HG03045 (cell line): ENCODE measurements around the gene SORCS2.

ENCODE experiments used
- ATAC-seq: cut with Tn5 transposase; IDR thresholded peaks from one replicate; pipeline ENCODE4 v1.9.1; 2021; ENCODE audit warnings: mild to moderate bottlenecking, moderate library complexity; ENCODE audit not compliant: unreplicated experiment

SORCS2 gene

GRCh38 chr4:7192252-7193029 is at the start of gene SORCS2:
Gene SORCS2 (plus strand): TSS chr4:7192538.
- no peak for ATAC-seq

- no peak for ATAC-seq
These were observed 47.7 kb upstream of the SORCS2 start for GRCh38 chr4:7144374-7145290.

GRCh38 chr4:7145291-7145934 is 46.9 kb upstream of the SORCS2 start:
- ATAC-seq = no peak

DNA sequence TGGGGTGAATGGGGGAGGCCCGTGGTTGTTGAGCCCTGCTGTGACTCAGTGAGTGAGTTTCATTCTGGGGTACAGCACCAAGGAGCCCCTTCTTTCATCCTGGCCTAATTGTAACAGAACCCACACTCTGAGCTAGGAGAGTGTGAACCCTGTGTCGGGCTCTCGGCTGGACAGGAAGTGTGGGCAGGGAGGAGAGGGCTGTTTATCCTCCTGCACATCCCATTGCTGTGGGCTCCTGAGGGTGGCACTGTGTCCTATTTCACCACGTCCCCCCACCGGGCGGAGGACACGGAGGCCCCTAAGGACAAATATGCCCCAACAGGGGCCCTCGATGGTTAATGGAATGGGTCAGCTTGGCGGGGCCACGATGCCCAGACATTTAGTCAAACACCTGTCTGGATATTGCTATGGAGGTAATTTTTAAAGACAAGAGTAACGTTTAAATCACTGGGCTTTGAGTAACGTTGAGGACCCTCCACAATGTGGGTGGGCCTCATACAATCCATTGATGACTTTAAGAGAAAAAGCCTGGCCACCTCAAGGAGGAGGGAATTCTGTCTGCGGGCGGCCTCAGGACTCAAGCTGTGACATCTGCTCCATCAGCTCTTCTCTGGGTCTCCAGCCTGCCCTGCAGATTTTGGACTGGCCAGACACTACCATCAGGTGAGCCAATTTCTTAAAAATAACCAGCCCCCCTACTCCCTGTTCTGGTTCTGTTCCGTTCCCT is 46.1 kb upstream of the SORCS2 start:
- ATAC-seq = no peak

GRCh38 chr4:7146786-7147115 is 45.6 kb upstream of the SORCS2 start:
- ATAC-seq = no peak

GRCh38 chr4:7147261-7147660 is 45.1 kb upstream of the SORCS2 start:
- no peak for ATAC-seq

GRCh38 chr4:7147661-7148310 is 44.6 kb upstream of the SORCS2 start:
- no peak for ATAC-seq

GRCh38 chr4:7148337-7148736 is 44.0 kb upstream of the SORCS2 start:
- no peak for ATAC-seq

DNA sequence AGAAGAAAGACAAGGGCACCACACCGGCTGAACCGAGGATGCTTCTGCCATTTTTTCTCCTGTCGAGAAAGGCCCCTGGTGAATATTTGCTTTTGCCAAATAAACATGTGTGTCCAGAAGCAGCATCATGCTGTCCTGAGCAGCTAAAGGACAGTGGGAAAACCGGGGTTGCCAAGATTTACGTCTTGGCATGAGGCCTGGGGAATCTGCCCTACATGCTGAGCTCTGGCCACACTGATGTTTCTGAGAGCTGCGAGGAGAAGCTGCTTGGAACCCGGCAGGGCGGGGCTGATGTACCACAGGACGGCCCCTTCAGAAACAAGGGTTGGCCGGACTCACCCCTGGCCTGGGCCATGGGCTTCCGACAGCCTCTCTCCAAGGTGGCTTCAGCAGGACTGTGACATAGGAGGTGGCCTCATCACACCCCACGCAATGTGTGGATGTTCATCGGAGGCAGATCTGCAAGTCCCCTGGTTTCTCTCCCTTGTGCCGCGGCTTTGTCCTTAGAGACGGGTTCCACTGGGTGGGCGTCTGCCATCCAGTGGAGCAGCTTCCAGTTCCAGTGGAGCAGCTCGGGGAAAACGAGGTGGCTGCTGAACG is 42.2 kb upstream of the SORCS2 start:
- ATAC-seq = no peak

- no peak for ATAC-seq
These were observed 40.6 kb upstream of the SORCS2 start for GRCh38 chr4:7151668-7152227.

DNA sequence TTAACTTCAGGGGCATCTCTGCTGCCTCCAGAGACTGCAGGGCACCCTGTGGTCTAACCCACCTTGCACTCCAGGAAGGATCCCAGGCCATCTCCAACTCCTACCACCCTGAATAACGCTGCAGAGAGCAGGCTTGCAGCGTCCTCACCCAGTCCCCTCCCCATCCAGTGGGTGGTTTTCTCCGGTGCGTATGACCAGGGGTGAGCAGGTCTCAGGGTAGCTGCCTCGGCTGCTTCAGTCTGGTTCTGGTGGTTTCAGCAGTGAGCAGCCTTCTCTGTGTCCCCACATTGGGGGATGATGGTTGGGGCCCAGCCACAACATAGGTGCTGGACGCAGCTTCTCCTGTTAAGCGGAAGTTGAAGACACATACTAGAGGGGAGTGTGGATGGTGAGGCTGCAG is 38.6 kb upstream of the SORCS2 start:
- no peak for ATAC-seq

DNA sequence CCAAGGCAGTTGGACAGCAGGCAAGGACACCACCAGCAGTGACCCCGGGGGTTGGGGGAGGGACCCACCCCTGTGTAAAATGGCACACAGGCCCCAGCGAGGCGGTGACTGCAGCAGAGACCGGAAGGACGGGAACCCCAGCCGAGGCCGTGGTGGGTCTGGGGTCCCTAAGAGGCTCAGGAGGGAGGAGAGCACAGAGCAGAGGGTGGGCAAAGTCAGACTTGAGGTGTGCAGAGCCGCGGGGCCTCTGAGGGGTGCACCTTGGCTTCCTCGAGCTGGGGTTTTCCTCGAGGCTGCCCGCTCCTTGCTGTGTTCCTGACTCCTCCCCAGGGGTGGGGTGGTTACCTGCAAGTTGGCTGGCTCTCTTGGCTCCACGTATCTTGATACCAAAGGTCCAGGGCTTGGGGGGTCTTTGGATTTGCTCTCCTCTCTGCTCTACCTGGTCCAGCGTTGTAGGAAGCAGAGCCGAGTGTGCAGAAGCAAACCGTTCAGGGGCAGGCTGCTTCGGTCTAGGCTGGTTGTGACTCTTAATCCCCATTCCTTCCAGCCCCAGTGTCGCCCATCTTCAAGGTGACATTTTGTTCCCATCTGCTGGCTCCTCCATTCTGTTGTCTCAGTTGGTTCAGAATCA is 37.9 kb upstream of the SORCS2 start:
- ATAC-seq = no peak

DNA sequence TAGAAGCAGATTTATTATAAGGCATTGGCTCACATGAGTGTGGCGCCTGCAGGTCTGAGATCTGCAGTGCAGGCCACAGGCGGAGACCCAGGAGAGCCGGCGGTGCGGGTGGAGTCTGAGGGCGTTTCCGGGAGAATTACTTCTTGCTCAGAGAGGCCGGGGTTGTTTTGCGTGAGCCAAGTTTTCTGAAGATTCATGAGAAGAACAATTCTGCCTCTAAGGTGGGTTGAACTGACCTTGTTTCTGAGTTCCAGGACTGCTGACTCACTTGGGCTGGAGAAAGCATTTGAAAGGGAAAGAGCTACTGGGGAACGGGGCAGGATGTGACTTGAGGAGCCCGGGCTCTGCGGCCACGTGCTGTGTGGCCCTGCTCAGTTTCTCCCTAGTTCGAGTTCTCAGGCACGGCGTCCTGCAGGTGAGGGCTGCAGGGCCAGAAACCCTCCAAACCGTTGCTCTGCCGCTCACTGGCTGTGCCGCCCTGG is 36.7 kb upstream of the SORCS2 start:
- no peak for ATAC-seq

- no peak for ATAC-seq
These were observed 36.0 kb upstream of the SORCS2 start for GRCh38 chr4:7156328-7156727.

DNA sequence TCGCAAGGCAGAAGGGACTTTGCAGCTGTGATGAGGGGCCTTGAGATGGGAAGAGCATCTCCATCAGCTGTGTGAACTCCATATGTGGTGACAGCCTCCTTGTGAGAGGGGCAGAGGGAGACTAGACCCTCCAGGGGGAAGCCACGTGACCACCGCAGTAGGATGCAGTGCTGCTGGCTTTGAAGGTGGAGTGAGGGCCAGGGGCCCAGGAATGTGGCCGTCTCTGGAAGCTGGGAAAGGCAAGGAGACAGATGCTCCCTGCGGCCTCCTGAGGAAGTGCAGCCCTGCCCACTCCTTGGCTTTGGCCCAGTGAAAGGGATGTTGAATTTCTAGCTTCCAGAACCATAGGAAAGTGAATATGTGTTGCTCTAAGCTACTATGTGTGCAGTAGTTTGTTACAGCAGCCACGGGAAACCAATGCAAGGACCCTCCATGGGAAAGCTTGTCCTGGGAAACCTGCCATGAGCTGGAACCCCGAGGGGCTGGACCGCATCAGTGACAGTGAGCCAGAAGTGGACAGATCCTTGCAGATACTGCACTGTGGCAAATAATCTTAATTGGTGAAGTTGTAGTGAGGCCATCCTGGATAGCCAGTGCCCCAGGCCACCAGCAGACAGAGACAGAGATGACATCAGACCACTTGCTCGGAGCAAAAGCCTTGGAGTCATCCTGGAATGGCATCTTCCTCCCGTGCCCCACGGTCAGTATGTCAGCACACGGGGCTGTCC is 35.4 kb upstream of the SORCS2 start:
- ATAC-seq = no peak

GRCh38 chr4:7157666-7158065 is 34.7 kb upstream of the SORCS2 start:
- no peak for ATAC-seq

DNA sequence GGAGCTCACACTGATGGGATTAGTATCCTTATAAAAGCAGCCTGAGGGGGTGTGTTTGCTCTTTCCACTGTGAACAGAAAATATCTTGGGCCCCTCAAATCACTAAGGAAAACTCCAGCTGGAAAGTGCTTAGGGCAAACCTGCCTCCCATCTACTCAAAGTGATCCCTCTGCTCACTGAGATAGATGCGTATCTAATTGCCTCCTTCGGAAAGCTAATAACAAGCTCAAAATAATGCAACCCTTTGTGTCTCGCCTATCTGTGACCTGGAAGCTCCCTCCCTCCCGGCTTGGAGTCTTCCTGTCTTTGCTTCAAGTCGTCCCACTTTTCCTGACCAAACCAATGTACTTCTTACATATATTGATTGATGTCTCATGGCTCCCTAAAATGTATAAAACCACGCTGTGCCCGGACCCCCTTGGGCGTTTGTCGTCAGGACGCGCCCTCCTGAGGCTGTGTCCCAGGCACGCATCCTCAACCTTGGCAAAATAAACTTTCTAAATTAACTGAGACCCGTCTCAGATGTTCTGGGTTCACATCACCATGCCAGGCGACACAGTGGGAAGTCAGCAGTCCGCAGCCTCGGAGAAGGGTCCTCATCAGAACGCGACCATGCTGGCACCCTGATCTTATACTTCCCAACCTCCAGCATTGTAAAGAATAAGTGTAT is 34.1 kb upstream of the SORCS2 start:
- ATAC-seq = no peak

- no peak for ATAC-seq
These were observed 33.3 kb upstream of the SORCS2 start for GRCh38 chr4:7158991-7159390.
